GM12878 (cell line): Measurements from ENCODE around the gene ZDHHC5.

ENCODE experiments used
- ATF3 ChIP-seq: IDR thresholded peaks from 2 replicates; pipeline ENCODE4 v1.6.1; 2011; ENCODE audit warnings: low read depth, mild to moderate bottlenecking, low read length, moderate library complexity, borderline replicate concordance; ENCODE audit errors: extremely low read depth
- EZH2 ChIP-seq: IDR thresholded peaks from 2 replicates; pipeline ENCODE4 v1.6.1; 2012; ENCODE audit warnings: low read depth, mild to moderate bottlenecking, control low read depth, inconsistent platforms, low read length, borderline replicate concordance; ENCODE audit not compliant: control insufficient read depth
- FOXK2 ChIP-seq: fragments of 450-650 bp; IDR thresholded peaks from 2 replicates; pipeline ENCODE4 v1.6.1; 2017; ENCODE audit warnings: mild to moderate bottlenecking, moderate library complexity
- POLR2AphosphoS5 ChIP-seq: IDR thresholded peaks from 2 replicates; pipeline ENCODE4 v1.6.1; 2011; ENCODE audit warnings: mild to moderate bottlenecking, low read length, inconsistent platforms
- ZNF274 ChIP-seq: IDR thresholded peaks from one replicate; pipeline ENCODE4 v1.8.0; 2011; ENCODE audit not compliant: insufficient read length, insufficient read depth

- no peak for TF ChIP-seq ATF3
- TF ChIP-seq ZNF274: no peak
- no peak for TF ChIP-seq EZH2
- no peak for TF ChIP-seq POLR2AphosphoS5
- TF ChIP-seq FOXK2: no peak
Observed at GRCh38 chr11:57699813-57700212, 31.9 kb downstream of the ZDHHC5 start.
